Left cardiac atrium (tissue), 4 donors: ENCODE data around the gene CACYBP. TPM values are rescaled to one million over a fixed set of nuclear protein-coding genes. Genes with fewer than 3 reads are reported as not detected.
"Not testable (repeated sequence)": the region's sequence is repeated elsewhere in the genome, so short reads cannot be mapped to it uniquely, and the experiment has no call there.

ENCODE experiments used
- ATAC-seq, 2 donors: fragments of 200-7000 bp; cut with Tn5 transposase; one replicate each; pipeline ENCODE4 v1.9.1; 2020; ENCODE audit warnings: mild to moderate bottlenecking in 2 of 2, moderate library complexity in 2 of 2
- DNase-seq: peaks from one replicate; pipeline ENCODE4 v3.0.0-alpha.2; 2020
- intact Hi-C, 2 donors: fragments of 100-400 bp; cut with DNase I; formaldehyde crosslinking; loops; one replicate each; pipeline versions ENCODE4 v1.14.1 to v1.15.1; 2022 to 2023
- total RNA-seq, 2 donors: library from RNA; stranded (reverse); fragmentation: NEBNext Ultra II Directional; extraction: Animal tissue kit (Norgen Biotek cat#: 25700); gene quantifications; one replicate each; pipeline ENCODE4 v1.2.1, GENCODE V29; 2021
- donor health status: DM: no; HTN: yes; CAD: no.
- donor health status: DM: no; HTN: yes; CAD: no; lungs with severe emphysema.
- donor health status: DM: yes; HTN: yes; CAD: no.
- donor health status: Dilated cardiomyopathy.

Gene CACYBP
- total RNA-seq, 2 donors from 2014 or later = 52.8 to 91.4 TPM

DNA sequence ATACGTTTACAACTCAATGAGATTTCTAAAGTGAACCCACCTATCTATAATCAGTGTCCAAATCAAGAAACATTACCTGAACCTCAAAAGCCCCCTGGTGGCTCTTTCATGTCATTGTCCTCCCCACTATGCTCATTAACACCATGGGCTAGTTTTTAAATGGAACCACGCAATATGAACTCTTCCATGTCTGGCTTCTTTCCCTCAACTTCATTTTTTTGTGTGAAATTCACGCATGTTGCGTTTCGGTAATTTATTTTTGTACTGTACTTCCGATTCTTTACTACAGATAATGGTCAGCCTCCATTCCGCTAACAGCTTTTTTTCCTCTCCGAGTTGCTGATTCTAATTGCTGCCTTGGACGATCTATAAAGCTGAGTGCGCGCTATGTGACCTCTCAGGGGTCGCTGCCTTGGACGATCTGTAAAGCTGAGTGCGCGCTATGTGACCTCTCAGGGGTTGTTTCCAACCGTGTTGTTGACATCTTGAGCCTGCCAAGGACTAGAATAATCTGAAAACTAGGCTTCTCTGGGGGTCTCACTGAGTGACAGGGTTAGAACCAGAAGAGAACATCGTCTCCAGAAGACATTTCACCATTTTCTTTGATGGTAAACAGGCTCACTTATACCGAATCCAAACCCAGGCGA lies 1.1 kb upstream of the CACYBP start:
- DNase-seq (no peak), ATAC-seq (peak in 1 of 2 donors; percentile 0)
- intact Hi-C loops = no loop called here

GRCh38 chr1:174999216-174999935 lies 371 bp upstream of the CACYBP start:
- ATAC-seq (peak; percentile 90 to 94), DNase-seq (peak; percentile 97)
- intact Hi-C loops = no loop called here

DNA sequence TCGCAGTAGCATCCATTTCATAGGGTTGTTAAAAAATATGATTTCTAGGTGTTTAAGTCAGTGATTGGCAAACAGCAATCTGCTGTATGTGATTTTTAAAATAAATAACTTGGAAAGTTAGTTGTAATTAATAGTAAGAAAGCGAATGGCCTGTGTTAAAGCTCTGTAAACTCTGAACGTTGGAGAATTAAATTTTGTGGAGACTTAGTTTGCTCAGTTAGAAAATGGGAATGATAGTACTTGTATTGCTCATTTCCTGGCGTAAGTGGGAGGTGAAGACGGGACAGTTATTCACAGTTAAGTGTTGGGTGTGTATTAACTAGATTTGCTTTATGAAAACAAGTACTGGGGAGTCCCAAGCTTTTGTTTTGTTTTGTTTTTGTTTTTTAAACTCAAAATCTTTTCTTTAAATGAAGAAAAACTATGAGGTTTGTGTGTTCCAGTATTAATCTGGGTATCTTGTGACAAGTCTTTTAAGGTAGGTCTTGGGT lies 995 bp downstream of the CACYBP start:
- no peak for DNase-seq
- intact Hi-C loops = no loop called here
- no peak for ATAC-seq

DNA sequence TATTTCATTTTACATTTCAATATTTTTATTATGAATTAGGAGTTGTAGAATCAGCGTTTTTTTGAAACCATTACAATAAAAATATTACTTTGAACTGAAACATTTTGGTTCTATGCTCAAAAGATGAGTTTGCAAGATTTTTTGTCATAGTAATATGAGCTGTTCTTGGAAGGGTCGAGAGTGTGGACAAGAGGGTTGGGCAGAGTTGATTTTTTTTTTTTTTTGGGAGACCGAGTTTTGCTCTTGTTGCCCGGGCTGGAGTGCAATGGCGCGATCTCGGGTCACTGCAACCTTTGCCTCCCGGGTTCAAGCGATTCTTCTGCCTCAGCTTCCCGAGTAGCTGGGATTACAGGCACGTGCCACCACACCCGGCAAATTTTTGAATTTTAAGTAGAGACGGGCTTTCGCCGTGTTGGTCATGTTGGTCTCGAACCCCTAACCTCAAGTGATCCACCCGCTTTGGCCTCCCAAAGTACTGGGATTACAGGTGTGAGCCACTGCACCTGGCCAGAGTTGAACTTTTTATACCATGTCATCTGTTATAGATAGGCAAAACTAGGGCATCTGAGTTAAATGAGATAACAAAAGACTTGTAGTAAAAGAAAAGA lies 3.3 kb downstream of the CACYBP start:
- DNase-seq (no peak), ATAC-seq (no peak)

DNA sequence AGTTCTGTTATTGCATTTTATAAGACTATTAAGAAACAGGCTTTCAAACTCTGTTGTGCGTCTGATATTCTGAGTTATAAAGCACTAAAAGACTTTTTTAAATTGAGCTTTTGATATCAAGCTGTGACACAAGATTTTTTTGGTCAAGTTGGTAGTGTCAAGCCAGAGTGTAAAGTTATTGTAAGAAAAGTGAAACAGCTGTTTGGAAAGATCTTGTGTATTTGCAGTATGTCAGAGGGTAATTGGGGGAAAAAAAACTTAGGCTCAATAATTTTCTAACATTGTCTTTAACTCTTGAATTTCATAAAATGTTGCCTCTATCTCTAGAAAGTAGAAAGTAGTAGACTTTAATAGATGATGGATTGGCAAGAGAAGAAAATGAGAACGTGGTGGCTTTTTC lies 3.8 kb downstream of the CACYBP start:
- intact Hi-C loops = no loop called here
- no peak for ATAC-seq
- DNase-seq = no peak

More for the DNA sequence above, 3.3 kb downstream of the CACYBP start:
- intact Hi-C loops = no loop called here

- intact Hi-C loops = no loop called here
- ATAC-seq (no peak), DNase-seq (no peak)
Measured at GRCh38 chr1:175005085-175005783, 5.5 kb downstream of the CACYBP start.

DNA sequence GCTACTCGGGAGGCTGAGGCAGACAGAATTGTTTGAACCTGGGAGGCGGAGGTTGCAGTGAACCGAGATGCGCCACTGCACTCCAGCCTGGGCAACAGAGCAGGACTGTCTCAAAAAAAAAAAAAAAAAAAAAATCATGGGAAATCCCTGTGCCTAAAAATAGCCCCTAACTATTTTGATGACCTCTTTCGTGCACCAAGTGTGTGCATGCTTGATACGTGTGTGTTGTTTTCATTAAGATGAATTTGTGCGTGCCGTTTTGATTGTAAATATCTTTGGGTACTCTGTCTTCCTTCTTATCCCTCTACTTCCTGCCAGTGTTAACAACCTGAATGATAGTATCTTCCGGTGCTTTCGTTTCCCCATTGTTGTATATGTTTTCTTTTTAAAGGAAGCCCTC lies 9.8 kb downstream of the CACYBP start:
- intact Hi-C loops = no loop called here
- DNase-seq (no peak), ATAC-seq (no peak)

- ATAC-seq (no peak), DNase-seq (no peak)
- intact Hi-C loops = no loop called here
Measured at GRCh38 chr1:175013445-175013844, 13.7 kb downstream of the CACYBP start.

GRCh38 chr1:175015243-175015642 lies 15.5 kb downstream of the CACYBP start:
- ATAC-seq (peak in 1 of 2 donors; percentile 70), DNase-seq (no peak)
- intact Hi-C loops = no loop called here

- ATAC-seq = no peak
- intact Hi-C loops = no loop called here
Measured at GRCh38 chr1:175019524-175019923, 19.8 kb downstream of the CACYBP start.

GRCh38 chr1:175023043-175023921 lies 23.5 kb downstream of the CACYBP start, which contains the start of gene MRPS14:
MRPS14 (minus strand) TSS chr1:175023425; CDS start chr1:175023408, 17 bp downstream.
- DNase-seq (peak; percentile 97), ATAC-seq (peak; percentile 99 to 100)
- intact Hi-C loops = no loop called here

More at GRCh38 chr1:175019524-175019923, 19.8 kb downstream of the CACYBP start:
- DNase-seq = no peak

GRCh38 chr1:175023922-175024242 lies 24.1 kb downstream of the CACYBP start:
- ATAC-seq, intact Hi-C loops, DNase-seq: not testable (repeated sequence)

- ATAC-seq (no peak), DNase-seq (no peak)
- intact Hi-C loops = no loop called here
Measured at GRCh38 chr1:175024773-175025172, 25.0 kb downstream of the CACYBP start.

DNA sequence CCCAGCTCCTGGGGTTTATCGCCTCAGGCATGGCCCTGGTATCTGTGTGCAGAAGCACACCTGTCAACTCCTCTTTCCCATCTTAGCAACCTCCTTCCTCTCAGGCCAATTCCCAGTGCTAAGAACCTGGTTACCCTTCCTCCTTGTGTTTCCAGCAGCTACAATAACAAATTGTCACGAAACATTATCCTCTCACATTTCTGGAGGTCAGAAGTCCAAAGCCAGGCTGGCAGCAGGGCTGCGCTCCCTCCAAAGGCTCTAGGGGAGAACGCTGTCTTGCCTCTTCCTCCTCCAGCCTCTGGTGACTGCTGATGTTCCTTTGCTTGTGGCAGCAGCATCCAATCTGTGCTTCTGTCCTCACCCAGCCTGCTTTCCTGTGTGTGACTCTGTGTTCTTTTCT lies 34.2 kb downstream of the CACYBP start:
- no peak for DNase-seq
- intact Hi-C loops = loop anchor here in 1 of 2 donors (10.0 kb wide), 1 partner anchor 291 kb away; no protein-coding TSS in a partner anchor
- ATAC-seq = no peak

- intact Hi-C loops = loop anchor here (5.0 to 10.0 kb wide), 2 partner anchors 83 to 290 kb away; no protein-coding TSS in a partner anchor
- ATAC-seq (no peak), DNase-seq (no peak)
Measured at GRCh38 chr1:175034775-175035174, 35.0 kb downstream of the CACYBP start.

GRCh38 chr1:175035865-175036264 lies 36.1 kb downstream of the CACYBP start:
- intact Hi-C loops = loop anchor here (5.0 to 10.0 kb wide), 2 partner anchors 81 to 289 kb away; no protein-coding TSS in a partner anchor
- DNase-seq = no peak
- ATAC-seq = no peak

- ATAC-seq (no peak), DNase-seq (no peak)
- intact Hi-C loops = loop anchor here (5.0 to 10.0 kb wide), 2 partner anchors 81 to 288 kb away; no protein-coding TSS in a partner anchor
Measured at GRCh38 chr1:175036476-175036875, 36.7 kb downstream of the CACYBP start.

- no peak for ATAC-seq
- intact Hi-C loops = loop anchor here (5.0 to 10.0 kb wide), 2 partner anchors 80 to 287 kb away; no protein-coding TSS in a partner anchor
- no peak for DNase-seq
Measured at GRCh38 chr1:175037416-175037815, 37.7 kb downstream of the CACYBP start.
